H1 (cell line): Measurements from ENCODE around the gene PDP2. TPM values are rescaled to one million over a fixed set of nuclear protein-coding genes. Genes with fewer than 3 reads are reported as not detected.

Experiments
- CBX8 ChIP-seq: fragments of 300-800, 300-1000 bp; sonication (generic); IDR thresholded peaks from 2 replicates; pipeline ENCODE4 v1.7.1; 2016; ENCODE audit warnings: low read depth, low read length, borderline replicate concordance
- CREB1 ChIP-seq: IDR thresholded peaks from 2 replicates; pipeline ENCODE4 v1.6.1; 2012; ENCODE audit warnings: inconsistent platforms
- polyA plus RNA-seq, 7 experiments: library from polyadenylated mRNA; depleted of rRNA in 3 of 7; stranded (reverse) in 5 of 7; unstranded in 2 of 7; fragments of >200 nt in 5 of 7; fragments of 200-250 nt in 2 of 7; gene quantifications; 1 replicate in 5 of 7; 2 replicates in 1 of 7; 4 replicates in 1 of 7; pipeline versions ENCODE4 v1.2.1 to v1.2.3, GENCODE V29; 2011 to 2013; ENCODE audit warnings: missing spikeins in 2 of 7, mixed read lengths in 2 of 7
- total RNA-seq: library from RNA; stranded (reverse); fragmentation: NEBNext Ultra II Directional; extraction: Animal tissue kit (Norgen Biotek cat#: 25700); gene quantifications from 2 replicates; pipeline ENCODE4 v1.2.1, GENCODE V29; 2021

PDP2 gene
- total and polyA plus RNA-seq, 2 of the 8 experiments (the other 6 are each of a cell fraction or from before 2014, with no cell fraction given): 11.7 to 36.5 TPM

GRCh38 chr16:66903544-66904427 is 23.5 kb downstream of the PDP2 start (continued):
- TF ChIP-seq CBX8 (no peak), CREB1 (no peak)
- TF ChIP-seq, all 59 proteins: peak for 0
